ENCODE results near the gene TMUB1. TPM values are rescaled to one million over a fixed set of nuclear protein-coding genes. Genes with fewer than 3 reads are reported as not detected.

The TMUB1 gene
- total and polyA plus RNA-seq, 4 experiments from 2014 or later: 42.6 to 66.7 (median 48.8) TPM

DNA sequence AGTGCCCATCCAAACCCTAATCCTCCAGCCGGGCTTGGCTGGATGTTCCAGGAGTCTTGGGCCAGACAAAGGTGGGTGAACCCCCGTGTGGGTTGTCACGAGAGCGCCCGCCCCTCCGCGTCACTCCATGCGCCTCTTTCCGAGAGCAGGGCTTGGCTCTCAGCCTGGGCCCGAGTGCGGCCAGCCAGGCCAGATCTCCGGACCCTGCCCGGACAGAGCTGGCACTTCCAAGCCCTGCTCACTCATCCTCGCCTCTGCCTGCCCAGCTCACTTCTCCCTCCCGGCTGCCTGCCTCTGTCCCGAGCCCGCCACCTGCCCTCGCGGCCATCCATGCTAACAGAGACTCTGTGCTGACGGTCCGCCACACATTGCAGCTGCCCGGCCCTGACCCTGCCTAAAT lies 37.6 kb upstream of the TMUB1 start:
- no peaks in the 10 kb centered on the region for H3K9me3 ChIP-seq (ENCODE audit: control insufficient read depth in 1 of 2, low read length in 2 of 2)
- Mint-ChIP-seq H3K4me3 (no peak overlapping the region), H3K27ac (peak overlapping the region in 1 of 7 donors; percentile 42), H3K27me3 (no peaks in the 10 kb centered on the region), H3K9me3 (peaks cover 0 to 2% (median 0%) of the 10 kb centered on the region in 8 donors), H3K4me1 (peaks cover 4 to 43% (median 23%) of the 10 kb centered on the region in 4 donors), H3K36me3 (peaks cover 16 to 37% of the 10 kb centered on the region in 2 donors)
- H3K4me3 ChIP-seq (ENCODE audit: low read length in 2 of 2): no peak overlapping the region
- DNase-seq: no peak
- ChIA-PET CTCF (ENCODE audit: partially characterized antibody) (interaction anchor here (1.2 to 2.0 kb wide), 2 partner anchors 93 to 212 kb away, joined by 3 to 4 read pairs; partner anchors contain the start of gene ABCB8), POLR2A (ENCODE audit: partially characterized antibody) (no interaction called here)
- intact Hi-C loops (cut with micrococcal nuclease): no loop called here
- peaks cover 27% of the 10 kb centered on the region for H3K4me1 ChIP-seq (ENCODE audit: insufficient read depth, low read length)
- H3K27me3 ChIP-seq (ENCODE audit: insufficient read depth, low read length): no peaks in the 10 kb centered on the region
- H3K27ac ChIP-seq (ENCODE audit: low read depth, low read length): no peak overlapping the region
- H3K36me3 ChIP-seq (ENCODE audit: insufficient read depth, low read length): no peaks in the 10 kb centered on the region

DNA sequence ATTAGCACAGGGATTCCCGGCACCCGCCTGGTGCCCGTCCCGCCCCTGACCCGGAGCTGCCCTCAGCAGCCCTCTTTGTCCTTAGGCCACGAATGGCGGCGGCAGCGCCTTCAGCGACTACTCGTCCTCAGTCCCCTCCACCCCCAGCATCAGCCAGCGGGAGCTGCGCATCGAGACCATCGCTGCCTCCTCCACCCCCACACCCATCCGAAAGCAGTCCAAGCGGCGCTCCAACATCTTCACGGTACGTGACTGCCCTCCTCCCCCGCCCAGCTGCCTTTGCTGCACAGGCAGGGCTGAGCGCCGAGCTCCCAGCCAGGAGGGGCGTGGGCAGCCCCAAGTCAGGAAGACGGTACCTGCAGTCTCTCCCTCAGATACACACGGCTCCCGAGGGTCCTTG lies 36.6 kb upstream of the TMUB1 start:
- Mint-ChIP-seq H3K4me3 (no peak overlapping the region), H3K36me3 (peaks cover 16 to 37% of the 10 kb centered on the region in 2 donors), H3K27me3 (no peaks in the 10 kb centered on the region), H3K9me3 (peaks cover 0 to 2% (median 0%) of the 10 kb centered on the region in 8 donors), H3K27ac (no peak overlapping the region), H3K4me1 (peaks cover 5 to 46% (median 26%) of the 10 kb centered on the region in 4 donors)
- ChIA-PET POLR2A (ENCODE audit: partially characterized antibody) (no interaction called here), CTCF (ENCODE audit: partially characterized antibody) (interaction anchor here (1.0 to 2.0 kb wide), 3 partner anchors 9 to 92 kb away, joined by 4 read pairs; partner anchors contain the start of gene ABCB8)
- H3K4me3 ChIP-seq (ENCODE audit: low read length in 2 of 2): no peak overlapping the region
- intact Hi-C loops (cut with micrococcal nuclease): no loop called here
- H3K27me3 ChIP-seq (ENCODE audit: insufficient read depth, low read length): no peaks in the 10 kb centered on the region
- H3K27ac ChIP-seq (ENCODE audit: low read depth, low read length): no peak overlapping the region
- no peaks in the 10 kb centered on the region for H3K36me3 ChIP-seq (ENCODE audit: insufficient read depth, low read length)
- peak in 1 of 5 donors; percentile 25 for DNase-seq
- no peaks in the 10 kb centered on the region for H3K9me3 ChIP-seq (ENCODE audit: control insufficient read depth in 1 of 2, low read length in 2 of 2)
- H3K4me1 ChIP-seq (ENCODE audit: insufficient read depth, low read length): peaks cover 30% of the 10 kb centered on the region

DNA sequence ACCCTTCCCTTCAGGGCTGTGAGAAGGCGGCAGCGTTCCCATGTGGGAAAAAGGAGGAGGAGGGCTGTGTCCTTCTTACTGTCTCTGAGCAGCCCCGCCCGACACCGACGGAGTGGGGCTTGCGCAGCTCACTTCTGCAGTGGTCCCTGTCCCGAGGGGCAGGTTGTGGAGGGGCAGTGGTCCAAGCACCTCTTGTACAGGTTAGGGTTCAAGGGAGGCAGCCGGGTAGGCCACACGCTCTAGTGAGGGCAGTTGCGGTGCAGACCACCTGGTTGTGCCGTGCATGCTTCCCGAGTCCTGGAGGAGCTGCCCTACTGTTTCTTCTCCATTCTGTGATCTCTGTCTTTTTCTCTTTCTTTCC lies 35.7 kb upstream of the TMUB1 start:
- Mint-ChIP-seq H3K4me3 (peak overlapping the region in 2 of 8 donors; percentile 5 to 36), H3K27ac (peak overlapping the region in 1 of 7 donors; percentile 85), H3K27me3 (no peaks in the 10 kb centered on the region), H3K36me3 (peaks cover 15 to 35% of the 10 kb centered on the region in 2 donors), H3K9me3 (peaks cover 0 to 2% (median 0%) of the 10 kb centered on the region in 8 donors), H3K4me1 (peaks cover 5 to 41% (median 25%) of the 10 kb centered on the region in 4 donors)
- H3K27ac ChIP-seq (ENCODE audit: low read depth, low read length): no peak overlapping the region
- H3K36me3 ChIP-seq (ENCODE audit: insufficient read depth, low read length): no peaks in the 10 kb centered on the region
- no peaks in the 10 kb centered on the region for H3K27me3 ChIP-seq (ENCODE audit: insufficient read depth, low read length)
- DNase-seq: peak in 1 of 5 donors; percentile 7
- CTCF ChIA-PET (ENCODE audit: partially characterized antibody): interaction anchor here (1.0 to 2.0 kb wide), 3 partner anchors 8 to 91 kb away, joined by 4 read pairs; partner anchors contain the start of gene ABCB8
- H3K4me3 ChIP-seq (ENCODE audit: low read length in 2 of 2): no peak overlapping the region
- H3K4me1 ChIP-seq (ENCODE audit: insufficient read depth, low read length): peaks cover 28% of the 10 kb centered on the region
- POLR2A ChIA-PET (ENCODE audit: partially characterized antibody): no interaction called here
- intact Hi-C loops (cut with micrococcal nuclease): no loop called here
- H3K9me3 ChIP-seq (ENCODE audit: control insufficient read depth in 1 of 2, low read length in 2 of 2): no peaks in the 10 kb centered on the region

DNA sequence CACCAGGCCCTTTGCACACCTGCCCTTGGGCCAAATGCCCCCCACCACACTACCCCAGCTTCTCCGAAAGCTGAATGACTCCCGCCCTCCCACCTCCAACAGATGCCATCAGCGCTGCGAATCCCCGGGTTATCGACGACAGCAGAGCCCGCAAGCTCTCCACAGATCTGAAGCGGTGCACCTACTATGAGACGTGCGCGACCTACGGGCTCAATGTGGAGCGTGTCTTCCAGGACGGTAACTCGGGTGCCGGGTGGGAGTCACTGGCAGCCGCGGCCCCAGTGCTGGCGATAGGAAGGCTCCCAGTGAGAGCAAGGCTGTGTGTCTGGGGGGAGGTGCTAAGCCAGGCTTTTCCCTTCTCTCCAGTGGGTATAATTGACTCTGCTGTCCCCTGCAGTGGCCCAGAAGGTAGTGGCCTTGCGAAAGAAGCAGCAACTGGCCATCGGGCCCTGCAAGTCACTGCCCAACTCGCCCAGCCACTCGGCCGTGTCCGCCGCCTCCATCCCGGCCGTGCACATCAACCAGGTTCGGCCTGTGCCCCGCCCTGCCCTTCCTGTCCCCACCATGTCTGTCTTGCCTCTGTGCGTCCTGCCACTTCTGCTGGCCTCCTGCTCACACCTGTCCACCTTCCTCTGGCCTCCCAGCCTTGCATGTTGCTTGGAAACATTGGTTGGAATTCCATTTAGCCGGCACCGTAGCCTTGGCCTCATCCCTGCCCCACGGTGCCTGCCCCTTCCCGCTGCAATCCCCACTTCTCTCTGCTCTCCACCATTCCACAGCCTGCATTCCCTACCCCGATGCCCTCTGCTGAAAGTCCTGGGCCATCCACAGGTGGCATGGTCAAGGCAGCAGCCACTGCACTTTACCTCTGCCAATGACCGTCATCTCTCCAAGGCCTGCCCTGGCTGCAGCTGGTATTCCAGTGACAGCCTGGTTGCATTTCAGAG lies 35.1 kb upstream of the TMUB1 start:
- H3K27ac ChIP-seq (ENCODE audit: low read depth, low read length): no peak overlapping the region
- H3K4me1 Mint-ChIP-seq: peaks cover 3 to 41% (median 21%) of the 10 kb centered on the region in 4 donors
- ChIA-PET POLR2A (ENCODE audit: partially characterized antibody) (interaction anchor here (1.1 to 1.3 kb wide), 2 partner anchors 38 to 114 kb away, joined by 3 read pairs; partner anchors contain the start of genes CHPF2 and FASTK), CTCF (ENCODE audit: partially characterized antibody) (interaction anchor here (0.8 to 2.8 kb wide), 4 partner anchors 7 to 184 kb away, joined by 3 to 13 read pairs (median 4); partner anchors contain the start of gene ABCB8)
- DNase-seq: peak in 1 of 5 donors; percentile 8
- no peaks in the 10 kb centered on the region for H3K9me3 ChIP-seq (ENCODE audit: control insufficient read depth in 1 of 2, low read length in 2 of 2)
- H3K4me3 ChIP-seq (ENCODE audit: low read length in 2 of 2): peak overlapping the region in 1 of 2 donors; percentile 22
- no peaks in the 10 kb centered on the region for H3K27me3 Mint-ChIP-seq
- H3K36me3 ChIP-seq (ENCODE audit: insufficient read depth, low read length): no peaks in the 10 kb centered on the region
- H3K27me3 ChIP-seq (ENCODE audit: insufficient read depth, low read length): no peaks in the 10 kb centered on the region
- H3K4me1 ChIP-seq (ENCODE audit: insufficient read depth, low read length): peaks cover 26% of the 10 kb centered on the region
- H3K36me3 Mint-ChIP-seq: peaks cover 11 to 30% of the 10 kb centered on the region in 2 donors
- peak overlapping the region in 4 of 7 donors; percentile 29 to 93 (median 72) for H3K27ac Mint-ChIP-seq
- intact Hi-C loops (cut with micrococcal nuclease): no loop called here
- H3K4me3 Mint-ChIP-seq: peak overlapping the region in 4 of 8 donors; percentile 31 to 88 (median 78)
- peaks cover 0 to 2% (median 0%) of the 10 kb centered on the region in 8 donors for H3K9me3 Mint-ChIP-seq

DNA sequence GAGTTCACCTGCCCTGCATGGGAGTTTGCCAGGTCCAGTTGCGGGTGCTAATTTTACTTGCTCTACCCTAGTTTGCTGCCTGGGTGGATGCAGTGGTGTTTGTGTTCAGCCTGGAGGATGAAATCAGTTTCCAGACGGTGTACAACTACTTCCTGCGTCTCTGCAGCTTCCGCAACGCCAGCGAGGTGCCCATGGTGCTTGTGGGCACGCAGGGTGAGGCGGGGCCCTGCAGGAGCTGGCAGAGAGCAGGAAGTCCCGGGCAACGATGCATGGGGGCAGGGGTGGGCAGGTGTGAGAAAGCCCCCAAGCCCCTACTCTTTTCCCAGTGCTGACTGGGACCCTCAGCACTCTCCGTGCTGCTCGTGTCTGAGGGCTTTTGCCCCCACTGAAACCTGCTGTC lies 34.3 kb upstream of the TMUB1 start:
- peaks cover 11 to 30% of the 10 kb centered on the region in 2 donors for H3K36me3 Mint-ChIP-seq
- H3K27me3 Mint-ChIP-seq: no peaks in the 10 kb centered on the region
- peaks cover 0 to 2% (median 0%) of the 10 kb centered on the region in 8 donors for H3K9me3 Mint-ChIP-seq
- POLR2A ChIA-PET (ENCODE audit: partially characterized antibody): interaction anchor here (1.1 to 1.9 kb wide), 4 partner anchors 10 to 115 kb away, joined by 3 to 6 read pairs (median 4); partner anchors contain the start of genes CHPF2 and FASTK
- Histone ChIP-seq H3K4me1 (ENCODE audit: insufficient read depth, low read length) (peaks cover 26% of the 10 kb centered on the region), H3K27me3 (ENCODE audit: insufficient read depth, low read length) (no peaks in the 10 kb centered on the region), H3K36me3 (ENCODE audit: insufficient read depth, low read length) (no peaks in the 10 kb centered on the region), H3K9me3 (ENCODE audit: control insufficient read depth in 1 of 2, low read length in 2 of 2) (no peaks in the 10 kb centered on the region), H3K4me3 (ENCODE audit: low read length in 2 of 2) (peak overlapping the region; percentile 17 to 38), H3K27ac (ENCODE audit: low read depth, low read length) (peak overlapping the region; percentile 44)
- H3K4me3 Mint-ChIP-seq: peak overlapping the region; percentile 74 to 88 (median 83)
- peaks cover 3 to 41% (median 24%) of the 10 kb centered on the region in 4 donors for H3K4me1 Mint-ChIP-seq
- intact Hi-C loops (cut with micrococcal nuclease): loop anchor here (2.0 kb wide), 1 partner anchor 55 kb away; no protein-coding TSS in a partner anchor
- DNase-seq: peak; percentile 42 to 76 (median 64)
- H3K27ac Mint-ChIP-seq: peak overlapping the region; percentile 76 to 97 (median 93)
- CTCF ChIA-PET (ENCODE audit: partially characterized antibody): interaction anchor here (0.8 to 2.8 kb wide), 5 partner anchors 10 to 219 kb away, joined by 3 to 13 read pairs (median 3); partner anchors contain the start of gene ABCB8

DNA sequence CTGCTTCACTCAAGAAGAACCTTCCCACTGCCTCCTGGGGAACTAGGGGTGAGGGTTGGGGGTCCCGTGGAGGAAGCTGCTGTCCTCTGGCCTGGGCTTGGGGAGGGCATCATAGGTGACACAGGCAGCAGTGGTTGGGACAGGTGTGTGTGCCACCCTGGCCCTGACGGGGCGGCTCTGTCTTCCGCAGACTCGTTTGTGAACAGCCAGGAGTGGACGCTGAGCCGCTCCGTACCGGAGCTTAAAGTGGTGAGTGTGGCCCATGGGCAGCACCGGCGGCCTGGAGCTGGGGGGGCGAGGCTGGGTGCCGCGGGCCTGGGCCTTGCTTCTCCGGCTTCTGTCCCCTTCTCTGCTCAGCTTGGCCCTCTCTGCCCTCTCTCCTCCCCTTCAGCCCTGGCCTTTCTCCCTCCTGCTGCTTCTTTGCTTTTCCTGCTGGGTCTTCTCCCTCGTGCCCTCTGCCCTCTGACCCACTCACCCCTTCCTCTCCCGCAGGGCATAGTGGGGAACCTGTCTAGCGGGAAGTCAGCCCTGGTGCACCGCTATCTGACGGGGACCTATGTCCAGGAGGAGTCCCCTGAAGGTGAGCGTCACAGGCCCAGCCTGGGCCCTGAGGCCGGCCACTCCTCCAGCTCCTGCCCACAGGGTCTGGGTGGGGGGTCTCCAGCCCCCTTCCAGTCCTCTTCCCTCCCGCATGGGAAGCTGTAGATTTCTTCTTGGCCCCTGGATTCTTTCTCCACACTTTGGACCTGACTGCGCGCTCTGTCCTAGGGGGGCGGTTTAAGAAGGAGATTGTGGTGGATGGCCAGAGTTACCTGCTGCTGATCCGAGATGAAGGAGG lies 33.5 kb upstream of the TMUB1 start:
- Mint-ChIP-seq H3K27ac (peak overlapping the region; percentile 76 to 97 (median 93)), H3K9me3 (peaks cover 0 to 2% (median 0%) of the 10 kb centered on the region in 8 donors), H3K4me1 (peaks cover 3 to 40% (median 24%) of the 10 kb centered on the region in 4 donors), H3K4me3 (peak overlapping the region; percentile 74 to 88 (median 83)), H3K27me3 (no peaks in the 10 kb centered on the region), H3K36me3 (peaks cover 11 to 30% of the 10 kb centered on the region in 2 donors)
- Histone ChIP-seq H3K9me3 (ENCODE audit: control insufficient read depth in 1 of 2, low read length in 2 of 2) (no peaks in the 10 kb centered on the region), H3K27ac (ENCODE audit: low read depth, low read length) (peak overlapping the region; percentile 44), H3K36me3 (ENCODE audit: insufficient read depth, low read length) (no peaks in the 10 kb centered on the region), H3K27me3 (ENCODE audit: insufficient read depth, low read length) (no peaks in the 10 kb centered on the region), H3K4me3 (ENCODE audit: low read length in 2 of 2) (peak overlapping the region; percentile 17 to 38), H3K4me1 (ENCODE audit: insufficient read depth, low read length) (peaks cover 26% of the 10 kb centered on the region)
- CTCF ChIA-PET (ENCODE audit: partially characterized antibody): interaction anchor here (0.9 to 2.8 kb wide), 4 partner anchors 9 to 219 kb away, joined by 3 to 13 read pairs (median 4); no protein-coding TSS in a partner anchor
- intact Hi-C loops (cut with micrococcal nuclease): loop anchor here (2.0 kb wide), 1 partner anchor 56 kb away; no protein-coding TSS in a partner anchor
- DNase-seq: peak in 1 of 5 donors; percentile 37
- POLR2A ChIA-PET (ENCODE audit: partially characterized antibody): interaction anchor here (1.1 to 1.9 kb wide), 4 partner anchors 10 to 115 kb away, joined by 3 to 6 read pairs (median 4); partner anchors contain the start of genes CHPF2 and FASTK

Data from CD4-positive, alpha-beta memory T cell (primary cell).